Activated T-cell treated with anti-CD3 and anti-CD28 coated beads for 48 hours (primary cell): ENCODE data around the gene TRIM66.
A peak's percentile ranks its signal among the peaks of the same experiment; 100 is the strongest.

ENCODE experiments used
- DNase-seq: peaks from one replicate; pipeline ENCODE4 v3.0.0-alpha.2; 2020; ENCODE audit warnings: low read depth

Gene TRIM66

DNA sequence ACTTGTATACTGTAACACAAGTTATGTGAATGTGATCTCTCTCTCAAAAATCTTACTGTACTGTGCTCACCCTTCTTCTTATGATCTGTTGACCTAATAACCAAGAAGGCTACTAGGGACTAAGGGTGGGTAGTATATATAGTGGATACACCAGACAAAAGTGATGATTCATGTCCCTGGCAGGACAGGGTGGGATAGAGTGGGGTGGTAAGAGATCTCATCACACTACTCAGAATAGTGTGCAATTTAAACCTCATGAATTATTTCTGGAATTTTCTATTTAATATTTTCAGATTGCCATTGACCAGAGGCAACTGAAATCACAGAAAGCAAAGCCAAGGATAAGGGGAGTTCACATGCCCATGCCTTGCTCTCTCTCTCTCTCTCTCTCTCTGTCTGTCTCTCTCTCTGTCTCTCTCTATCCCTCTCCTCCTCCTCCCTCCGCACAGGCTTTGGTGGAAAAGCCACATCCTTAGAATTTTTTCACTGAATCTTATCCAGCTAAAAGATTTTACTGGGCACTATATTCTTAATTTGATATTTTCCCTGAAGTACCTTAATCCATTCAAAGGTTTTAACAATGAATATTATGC lies 76.4 kb downstream of the TRIM66 start:
- no peak for DNase-seq

DNA sequence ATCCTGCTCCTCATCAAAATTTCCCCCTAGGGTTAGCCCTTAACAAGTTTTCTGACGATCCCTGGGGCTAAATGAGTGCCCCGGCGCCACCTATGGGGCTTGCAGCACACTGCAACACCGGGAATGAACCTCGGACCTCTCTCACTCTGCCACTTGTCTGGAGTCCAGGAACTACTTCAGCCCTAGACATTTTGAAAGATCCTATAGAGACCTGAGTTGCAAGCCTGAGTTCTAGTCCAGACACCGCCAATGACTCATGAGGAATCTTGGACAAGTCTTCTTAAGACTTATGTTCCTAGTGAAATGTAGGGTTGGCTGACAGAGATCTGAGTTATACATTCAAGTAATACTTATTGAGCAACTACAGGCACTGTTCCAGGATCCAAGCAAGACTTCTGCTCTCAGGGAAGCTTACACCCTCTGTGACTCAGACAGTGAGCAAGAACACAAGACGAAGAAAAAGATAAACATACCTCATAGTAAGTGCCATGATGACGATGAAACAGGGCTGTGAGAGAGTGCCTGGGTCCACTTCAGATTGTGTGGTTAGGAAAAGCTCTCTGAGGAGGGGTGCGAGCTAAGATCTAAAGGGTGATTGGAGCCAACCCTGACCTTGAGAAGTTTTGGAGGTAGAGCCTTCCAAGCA lies 78.3 kb downstream of the TRIM66 start:
- peak; percentile 35 for DNase-seq

DNA sequence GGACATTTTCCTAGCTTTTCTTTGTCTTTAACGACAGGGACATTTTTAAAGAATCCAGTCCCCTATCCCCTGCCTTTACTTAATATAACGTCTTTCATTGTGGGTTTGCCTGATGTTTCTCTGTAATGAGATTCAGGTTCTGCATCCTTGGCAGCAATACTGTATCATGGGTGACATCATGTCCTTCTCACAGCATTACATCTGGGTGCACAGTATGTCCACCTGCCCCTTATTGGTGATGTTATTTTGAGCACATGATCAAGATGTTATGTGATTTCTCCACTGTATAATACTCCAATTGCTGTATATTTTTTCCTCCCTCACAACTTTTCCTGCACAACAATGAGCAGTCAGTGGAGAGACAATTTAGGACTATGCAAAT lies 78.8 kb downstream of the TRIM66 start:
- DNase-seq = no peak

DNA sequence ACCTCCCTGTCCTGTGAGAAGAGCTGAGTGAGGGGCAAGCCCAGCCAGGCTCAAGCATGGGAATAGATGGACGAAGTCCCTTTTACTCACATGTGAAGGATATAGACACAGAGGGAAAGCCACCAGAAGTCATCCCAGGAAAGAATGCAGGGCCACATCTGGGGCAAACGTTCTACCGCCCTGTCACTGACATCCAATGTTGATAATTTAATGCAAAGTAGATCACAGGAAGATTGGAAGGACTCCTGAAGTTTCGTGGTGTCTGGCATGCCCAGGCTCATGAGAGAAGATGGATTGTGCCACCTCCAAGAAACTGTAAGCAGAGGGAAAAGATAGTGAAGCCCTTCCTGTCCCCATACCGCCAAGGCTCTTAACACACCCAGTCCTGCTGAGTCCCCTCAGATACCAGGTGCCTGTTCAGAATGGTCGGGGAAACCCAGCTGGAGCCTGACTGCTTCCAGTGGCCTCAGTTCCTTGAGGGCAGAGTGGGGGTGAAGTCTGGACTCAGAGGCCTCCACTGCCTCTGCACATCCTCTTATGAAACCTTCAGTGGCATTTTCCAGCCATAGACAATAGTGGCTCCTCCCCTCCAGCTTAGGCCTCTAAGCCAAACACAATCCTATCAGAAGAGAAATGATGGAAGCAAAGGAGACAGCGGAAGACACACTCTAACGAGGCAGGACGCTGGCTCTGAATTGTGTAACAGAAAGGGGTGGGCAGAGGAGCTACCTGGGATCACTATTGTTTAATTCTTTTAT lies 80.9 kb downstream of the TRIM66 start:
- DNase-seq = no peak

DNA sequence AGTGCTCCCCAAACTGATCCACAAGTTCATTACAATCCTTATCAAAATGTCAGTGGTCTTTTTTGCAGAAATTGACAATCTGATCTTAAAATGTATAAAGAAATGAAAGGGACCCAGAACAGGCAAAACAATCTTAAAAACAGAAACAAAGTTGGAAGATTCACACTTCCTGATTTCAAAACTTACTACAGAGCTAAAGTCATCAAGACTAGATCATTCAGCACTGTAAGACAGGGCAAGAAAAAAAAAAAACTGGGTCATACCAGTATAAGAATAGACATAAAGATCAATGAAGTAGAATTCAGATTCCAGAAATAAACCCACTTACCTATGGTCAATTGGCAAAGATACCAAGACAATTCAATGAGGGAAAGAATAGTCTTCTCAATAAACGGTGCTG lies 84.0 kb downstream of the TRIM66 start:
- DNase-seq = no peak

- no peak for DNase-seq
Measured at GRCh38 chr11:8597182-8597581, 85.3 kb downstream of the TRIM66 start.

DNA sequence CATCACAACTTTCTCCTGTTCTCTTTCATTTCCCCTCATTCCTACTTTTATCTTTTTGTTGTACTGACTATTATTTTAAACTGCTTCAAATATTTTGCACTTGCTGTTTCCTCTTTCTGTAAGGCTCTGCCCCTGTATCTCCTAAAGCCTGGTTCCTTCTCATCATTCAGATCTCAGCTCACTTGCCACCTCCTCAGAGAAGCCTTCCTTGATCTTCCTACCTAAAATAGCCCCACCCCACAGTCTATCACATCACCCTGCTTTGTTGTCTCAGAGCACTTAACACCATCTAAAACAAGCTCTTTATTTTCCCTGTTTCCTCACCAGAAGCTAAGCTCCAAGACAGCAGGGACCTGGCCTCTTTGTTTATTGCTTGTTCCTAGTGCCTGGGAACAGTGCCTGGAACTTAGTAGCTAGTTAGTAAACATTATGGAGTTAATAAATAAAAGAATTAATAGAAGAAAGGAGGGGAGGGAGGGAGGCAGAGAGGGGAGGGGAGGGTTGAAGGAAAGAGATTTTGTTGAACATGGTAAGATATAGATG lies 85.9 kb downstream of the TRIM66 start:
- DNase-seq = no peak

DNA sequence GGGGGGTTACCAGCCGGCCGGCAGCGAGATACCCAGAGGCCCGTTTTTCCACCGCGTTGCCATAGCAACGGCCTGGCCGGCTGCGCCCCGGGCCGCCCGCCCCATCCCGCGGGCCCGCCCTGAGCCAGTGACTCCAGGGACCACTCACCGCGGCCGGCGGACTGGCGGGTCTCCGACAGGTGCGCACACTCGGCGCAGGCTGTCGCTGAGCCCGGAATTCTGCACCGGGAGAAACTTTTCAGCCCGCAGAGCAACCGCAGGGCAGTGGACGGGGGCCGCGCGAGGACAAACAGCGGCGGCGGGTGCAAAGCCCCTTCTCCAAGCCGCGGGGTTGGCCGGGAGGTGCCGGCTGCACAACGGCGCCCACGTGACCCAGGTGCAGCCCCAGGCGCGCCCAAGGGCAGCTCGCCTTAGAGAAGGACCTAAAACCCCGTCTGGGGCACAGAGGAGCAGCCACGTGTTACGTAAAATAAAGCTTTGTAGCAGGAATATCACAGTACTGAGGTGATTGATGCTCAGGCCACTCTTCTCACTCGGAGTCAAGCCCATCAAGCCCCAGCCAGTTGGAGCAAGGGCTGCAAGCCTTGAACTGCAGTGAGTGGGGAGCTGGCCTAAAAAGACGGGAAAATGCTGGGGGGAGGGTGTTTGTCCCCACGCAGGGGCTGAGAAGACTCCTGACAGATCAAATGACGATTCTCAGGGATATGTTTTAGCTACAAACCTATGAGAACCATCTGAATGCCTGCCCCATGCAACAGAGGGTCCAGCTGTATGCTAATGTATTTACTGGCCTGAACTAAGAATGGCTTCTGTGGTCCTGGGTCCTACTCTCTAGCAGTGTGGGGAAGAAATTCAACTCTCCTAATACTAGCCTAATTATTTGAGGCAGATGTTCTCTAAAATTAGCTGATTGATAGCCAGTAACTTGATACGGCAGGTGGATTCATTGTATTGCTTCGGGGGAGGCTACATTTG lies 88.2 kb downstream of the TRIM66 start, which contains the start of gene STK33:
TSS of gene STK33 (minus strand) at position 294 of the 975 bp plus-strand sequence. CDS start 119,323 bp downstream, outside the sequence.
- peak; percentile 59 for DNase-seq

DNA sequence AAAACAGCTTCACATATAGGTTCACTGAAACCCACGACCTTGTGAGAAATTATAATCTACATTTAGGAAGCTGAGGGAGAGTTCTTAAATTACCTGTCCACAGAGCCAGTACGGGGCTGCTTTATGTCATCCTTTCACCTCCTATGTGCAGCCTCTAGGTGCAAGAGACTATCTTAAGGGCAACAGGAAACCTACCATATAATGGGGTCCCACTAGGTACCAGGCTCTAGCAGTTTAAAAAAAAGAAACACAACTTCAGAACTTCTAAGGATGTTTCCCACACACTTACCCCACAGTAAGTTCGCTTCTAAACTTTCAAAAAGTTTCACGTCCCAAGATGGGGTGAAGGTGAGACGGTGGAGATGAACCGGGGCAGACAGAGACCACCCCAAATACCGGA lies 89.0 kb downstream of the TRIM66 start:
- DNase-seq = no peak

DNA sequence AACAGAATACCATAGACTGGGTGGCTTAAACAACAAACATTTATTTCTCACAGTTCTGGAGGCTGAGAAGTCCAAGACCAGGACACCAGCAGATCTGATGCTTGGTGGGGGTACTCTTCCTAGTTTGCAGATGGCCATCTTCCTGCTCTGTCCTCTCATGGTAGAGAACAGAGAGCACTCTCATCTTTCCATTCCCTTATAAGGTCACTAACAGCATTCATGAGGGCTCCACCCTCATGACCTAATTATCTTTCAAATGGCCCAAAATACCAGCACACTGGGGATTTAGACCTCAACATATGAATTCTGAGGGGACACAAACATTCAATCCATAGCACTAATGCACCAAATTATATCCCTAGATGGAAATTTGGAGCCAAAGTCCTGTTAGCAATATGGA lies 94.5 kb downstream of the TRIM66 start:
- DNase-seq = no peak

DNA sequence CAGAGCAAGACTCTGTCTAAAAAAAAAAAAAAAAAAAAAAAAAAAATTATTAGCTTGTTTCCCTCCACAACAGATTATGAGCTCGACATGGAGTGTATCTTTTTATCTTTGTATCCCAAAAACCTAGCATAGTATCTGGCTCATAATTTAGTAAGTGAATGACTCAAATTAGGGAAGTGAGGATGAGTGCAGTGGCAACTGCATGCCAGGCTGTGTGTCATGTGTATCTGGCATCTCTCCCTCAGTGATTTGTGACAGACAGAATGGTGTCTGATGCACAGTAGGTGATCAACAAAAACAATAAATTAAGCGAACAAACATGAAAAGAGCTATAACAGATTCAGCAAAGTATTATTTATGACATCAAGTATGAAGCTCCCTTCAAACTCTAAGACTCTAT lies 95.7 kb downstream of the TRIM66 start:
- no peak for DNase-seq

DNA sequence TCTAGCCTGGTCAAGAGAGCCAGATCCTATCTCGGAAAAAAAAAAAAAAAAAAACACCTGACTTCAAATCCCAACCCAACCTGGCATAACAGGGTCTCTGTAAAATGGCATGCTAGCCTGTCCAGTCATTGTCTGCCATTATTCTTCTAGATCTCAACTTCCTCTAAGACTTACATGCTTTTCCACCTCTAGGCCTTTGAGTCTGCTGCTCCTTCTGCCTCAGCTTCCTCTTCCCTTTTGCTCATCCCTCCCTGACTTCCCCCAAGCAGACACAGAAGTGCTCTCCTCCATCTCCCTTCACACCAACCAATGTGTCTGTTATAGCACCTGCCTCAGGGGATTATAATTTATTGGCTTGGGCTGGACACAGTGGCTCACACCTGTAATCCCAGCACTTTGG lies 96.3 kb downstream of the TRIM66 start:
- no peak for DNase-seq

GRCh38 chr11:8584511-8584910 lies 98.0 kb downstream of the TRIM66 start:
- DNase-seq = no peak

- DNase-seq = no peak
Measured at GRCh38 chr11:8584082-8584481, 98.4 kb downstream of the TRIM66 start.

DNA sequence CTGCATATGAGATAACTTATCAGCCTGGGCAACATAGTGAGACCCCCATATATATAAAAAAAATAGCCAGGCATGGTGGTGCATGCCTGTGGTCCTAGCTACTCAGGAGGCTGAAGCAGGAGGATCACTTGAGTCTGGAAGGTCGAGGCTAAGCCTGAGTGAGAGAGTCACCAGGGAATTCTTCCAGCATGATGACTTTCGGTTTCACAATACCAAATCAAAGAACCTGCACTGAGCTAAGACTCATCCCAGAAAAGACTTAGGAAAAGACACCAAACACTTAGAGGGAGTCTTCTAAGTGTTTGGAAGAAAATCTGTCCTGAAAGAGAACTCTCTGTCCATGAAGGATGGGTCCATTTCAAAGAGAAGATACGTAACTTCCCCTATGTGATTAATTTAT lies 101.2 kb downstream of the TRIM66 start:
- no peak for DNase-seq

DNA sequence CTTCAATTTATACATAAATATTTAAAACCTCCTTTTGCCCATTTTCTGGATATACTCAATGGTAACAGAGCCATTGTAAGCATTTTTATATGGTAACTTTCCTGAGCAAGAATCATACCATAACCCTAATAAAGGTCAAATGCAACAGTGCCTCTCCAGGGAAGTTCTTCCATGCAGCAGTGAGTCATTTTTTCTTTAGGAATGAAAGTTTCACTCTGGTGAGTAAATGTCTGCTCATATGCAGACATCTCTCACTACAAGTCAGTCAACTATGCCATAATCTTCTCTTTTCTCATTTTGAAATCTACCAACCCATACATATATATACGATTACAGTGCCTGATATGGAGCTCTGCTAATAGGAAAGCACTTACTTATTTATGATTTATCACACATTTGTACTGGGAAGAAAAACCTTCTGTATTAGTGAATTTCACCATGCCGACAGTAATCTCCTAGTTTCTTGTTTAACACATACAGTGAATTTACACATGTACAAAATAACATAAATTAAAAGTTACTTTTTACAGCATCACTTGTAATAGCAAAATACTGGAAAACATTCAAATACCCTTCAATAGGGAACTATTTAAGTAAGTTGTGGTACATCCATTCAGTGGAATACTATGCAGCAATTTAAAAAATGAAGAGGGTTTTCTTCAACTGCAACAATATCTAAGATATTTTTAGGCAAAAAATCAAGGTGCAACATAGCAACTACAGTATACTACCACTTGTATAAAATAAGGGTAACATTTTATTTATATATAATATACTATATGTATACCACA lies 104.5 kb downstream of the TRIM66 start:
- no peak for DNase-seq

- DNase-seq = no peak
Measured at GRCh38 chr11:8574798-8575197, 107.7 kb downstream of the TRIM66 start.

GRCh38 chr11:8573777-8574176 lies 108.7 kb downstream of the TRIM66 start:
- DNase-seq = no peak

DNA sequence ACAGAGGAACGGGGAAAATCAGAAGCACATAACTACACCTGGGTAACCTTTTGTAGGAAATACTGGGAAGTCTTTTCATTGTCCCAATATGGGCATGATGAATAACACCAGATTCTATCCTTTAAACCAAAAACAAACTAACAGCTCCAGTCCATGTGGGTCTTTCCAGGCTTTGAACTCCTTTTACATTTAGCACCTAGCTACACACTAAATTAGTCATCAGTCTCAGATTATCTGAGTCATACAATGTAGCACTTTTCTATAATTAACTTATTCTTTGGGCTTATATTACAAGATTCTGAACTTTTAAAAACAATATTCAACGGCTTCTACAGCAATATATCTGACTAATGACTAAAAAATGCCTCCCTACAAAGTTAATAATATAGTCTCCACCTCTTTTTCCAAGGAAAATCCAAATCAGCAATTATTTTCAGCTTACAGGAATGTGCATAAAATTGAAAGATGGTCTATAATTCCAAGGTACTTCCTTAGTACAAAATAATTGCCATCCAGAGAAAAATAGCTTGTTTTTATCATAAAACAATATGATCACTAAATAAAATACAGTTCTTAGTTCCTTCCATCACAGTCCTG lies 114.8 kb downstream of the TRIM66 start:
- no peak for DNase-seq

- DNase-seq = no peak
Measured at GRCh38 chr11:8566613-8567210, 115.8 kb downstream of the TRIM66 start.
